ENCODE measurements around the gene TXN2.
"Not testable (repeated sequence)": the region's sequence is repeated elsewhere in the genome, so short reads cannot be mapped to it uniquely, and the experiment has no call there.

TXN2 gene

DNA sequence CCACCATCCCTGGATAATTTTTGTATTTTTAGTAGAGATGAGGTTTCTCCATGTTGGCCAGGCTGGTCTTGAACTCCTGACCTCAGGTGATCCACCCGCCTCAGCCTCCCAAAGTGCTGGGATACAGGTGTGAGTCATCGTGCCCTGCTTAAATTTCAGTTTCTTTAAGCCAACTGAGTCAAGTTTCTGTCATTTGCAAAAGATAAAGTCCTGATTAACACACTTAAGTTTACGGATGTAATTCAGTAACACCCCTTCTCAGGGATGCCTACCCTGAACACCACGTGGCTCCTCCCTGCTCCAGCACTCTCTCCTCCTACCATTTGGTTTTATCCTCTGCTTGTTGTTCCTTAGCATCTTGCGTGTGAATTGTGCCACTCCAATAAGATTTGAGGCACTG lies 57.0 kb downstream of the TXN2 start:
- H3K27me3 ChIP-seq (ENCODE audit: insufficient read depth, low read length); H2AFZ ChIP-seq (ENCODE audit: low read depth, low read length); H3K9me3 ChIP-seq (ENCODE audit: low read length); H3K4me3 ChIP-seq (ENCODE audit: low read length); H3K36me3 ChIP-seq (ENCODE audit: insufficient read depth, low read length): not testable (repeated sequence)
- peaks cover 10% of the 10 kb centered on the region for H3K4me1 ChIP-seq (ENCODE audit: insufficient read depth, low read length)

DNA sequence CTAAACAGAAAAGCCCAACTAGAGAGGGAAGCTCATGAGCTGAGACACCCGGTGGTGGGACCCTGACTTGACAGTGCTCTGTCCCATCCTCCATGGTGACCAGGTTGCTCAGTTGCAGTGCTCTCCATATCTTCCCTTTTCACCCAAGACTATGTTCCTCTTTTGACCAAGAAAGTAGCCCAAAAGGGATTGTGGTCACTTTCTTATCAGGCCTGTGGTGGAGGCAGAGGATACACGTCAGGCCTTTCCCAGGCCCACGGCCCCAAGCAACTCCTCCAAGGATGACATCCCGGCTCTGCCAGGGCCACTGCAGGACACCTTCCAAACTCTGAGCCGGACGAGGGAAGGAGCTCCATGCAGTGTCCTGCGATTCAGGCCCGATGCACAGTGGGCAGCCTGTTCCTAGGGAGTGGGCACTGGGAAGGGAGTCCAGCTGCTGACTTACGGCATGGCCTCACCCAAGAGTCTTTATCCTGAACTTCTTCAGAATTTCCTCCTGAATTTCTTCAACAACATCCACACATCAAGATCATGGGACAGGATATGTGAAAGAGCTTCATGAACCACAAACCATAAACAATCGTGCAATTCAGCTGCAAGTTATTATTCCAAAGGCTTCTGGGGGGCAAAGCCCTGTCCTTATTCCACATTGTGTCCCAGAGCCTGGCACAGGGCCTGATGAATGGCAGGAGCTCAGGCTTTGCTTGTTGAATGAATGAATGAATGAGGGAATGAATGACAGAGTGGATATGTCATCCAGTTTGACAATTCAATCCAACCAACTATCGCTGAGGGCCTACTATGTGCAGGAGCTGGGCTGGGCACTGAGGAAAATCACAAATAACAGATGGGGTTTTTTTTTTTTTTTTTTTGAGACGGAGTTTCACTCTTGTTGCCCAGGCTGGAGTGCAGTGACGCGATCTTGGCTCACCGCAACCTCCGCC lies 57.7 kb downstream of the TXN2 start:
- no peak overlapping the region for H3K4me3 ChIP-seq (ENCODE audit: low read length)
- H3K9me3 ChIP-seq (ENCODE audit: low read length), result no peaks in the 10 kb centered on the region
- H3K36me3 ChIP-seq (ENCODE audit: insufficient read depth, low read length), result no peaks in the 10 kb centered on the region
- peaks cover 17% of the 10 kb centered on the region for H3K4me1 ChIP-seq (ENCODE audit: insufficient read depth, low read length)
- H2AFZ ChIP-seq (ENCODE audit: low read depth, low read length), result no peak overlapping the region
- H3K27me3 ChIP-seq (ENCODE audit: insufficient read depth, low read length), result no peaks in the 10 kb centered on the region

DNA sequence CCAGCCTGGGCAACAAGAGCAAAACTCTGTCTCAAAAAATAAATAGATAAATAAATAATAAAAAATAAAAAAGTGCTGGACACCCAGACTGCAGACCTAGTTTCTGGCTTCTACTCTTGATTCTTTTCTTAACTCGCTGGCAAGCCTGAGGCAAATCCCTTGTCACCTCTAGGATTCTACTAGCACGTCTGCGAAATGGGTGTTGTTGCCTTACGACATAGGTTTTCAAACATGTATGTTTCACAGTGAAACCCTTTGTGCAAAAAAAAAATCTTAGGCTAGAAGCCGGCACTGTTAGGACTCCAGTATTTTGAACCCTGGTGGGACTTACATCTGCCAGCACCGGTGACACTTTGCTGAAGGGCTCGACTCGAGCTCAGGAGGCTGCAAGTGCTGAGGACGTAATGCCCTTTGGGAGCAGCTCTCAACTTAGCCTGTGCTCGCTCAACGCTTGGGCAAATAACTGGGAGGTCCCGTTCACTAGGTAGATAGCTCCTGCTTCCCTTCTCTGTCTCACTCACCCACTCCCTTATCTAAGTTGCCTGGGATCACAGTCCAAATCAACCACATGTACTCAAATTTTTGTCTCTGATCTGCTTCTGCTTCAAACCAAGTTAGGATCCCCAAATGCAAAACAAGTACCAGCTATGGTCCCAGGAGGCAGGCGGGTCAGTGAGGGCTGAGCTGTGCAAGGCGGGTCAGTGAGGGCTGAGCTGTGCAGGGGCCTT lies 59.0 kb downstream of the TXN2 start:
- Histone ChIP-seq H3K9me3 (ENCODE audit: low read length) (no peaks in the 10 kb centered on the region), H3K4me3 (ENCODE audit: low read length) (no peak overlapping the region), H3K4me1 (ENCODE audit: insufficient read depth, low read length) (peaks cover 19% of the 10 kb centered on the region), H2AFZ (ENCODE audit: low read depth, low read length) (no peak overlapping the region), H3K36me3 (ENCODE audit: insufficient read depth, low read length) (no peaks in the 10 kb centered on the region), H3K27me3 (ENCODE audit: insufficient read depth, low read length) (no peaks in the 10 kb centered on the region)

DNA sequence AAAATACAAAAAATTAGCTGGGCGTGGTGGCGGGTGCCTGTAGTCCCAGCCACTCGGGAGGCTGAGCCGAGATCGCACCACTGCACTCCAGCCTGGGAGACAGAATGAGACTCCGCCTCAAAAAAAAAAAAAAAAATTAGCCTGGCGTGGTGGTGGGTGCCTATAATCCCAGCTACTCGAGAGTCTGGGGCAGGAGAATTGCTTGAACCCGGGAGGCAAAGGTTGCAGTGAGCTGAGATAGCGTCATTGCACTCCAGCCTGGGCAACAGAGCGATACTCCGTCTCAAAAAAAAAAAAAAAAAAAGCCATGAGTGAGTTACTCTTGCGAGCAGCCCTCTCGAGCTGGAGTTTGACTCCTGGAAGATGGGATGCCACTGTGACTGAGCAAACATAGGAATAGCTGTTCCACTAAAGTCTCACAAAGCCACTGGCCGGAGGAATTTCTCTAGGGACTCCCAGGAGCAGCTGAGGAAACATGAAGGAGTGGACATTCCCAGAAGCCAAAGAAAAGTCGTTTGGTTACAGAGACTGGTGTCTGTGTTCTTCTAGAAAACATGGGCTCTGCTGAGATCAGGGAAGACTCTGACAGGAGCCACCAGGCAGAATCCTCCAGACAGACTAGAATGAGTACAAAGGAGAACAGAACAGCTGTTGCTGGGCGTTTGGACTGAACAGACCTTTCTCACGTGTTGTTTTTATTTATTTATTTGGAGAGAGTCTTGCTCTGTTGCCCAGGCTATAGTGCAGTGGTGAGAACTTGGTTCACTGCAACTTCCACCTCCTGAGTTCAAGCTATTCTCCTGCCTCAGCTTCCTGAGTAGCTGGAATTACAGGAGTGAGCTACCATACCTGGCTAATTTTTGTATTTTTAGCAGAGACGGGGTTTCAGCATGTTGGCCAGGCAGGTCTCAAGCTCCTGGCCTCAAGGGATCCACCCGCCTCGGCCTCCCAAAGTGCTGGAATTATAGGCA lies 61.2 kb downstream of the TXN2 start:
- Histone ChIP-seq H3K9me3 (ENCODE audit: low read length) (no peaks in the 10 kb centered on the region), H3K4me1 (ENCODE audit: insufficient read depth, low read length) (peaks cover 10% of the 10 kb centered on the region), H2AFZ (ENCODE audit: low read depth, low read length) (no peak overlapping the region), H3K4me3 (ENCODE audit: low read length) (no peak overlapping the region), H3K27me3 (ENCODE audit: insufficient read depth, low read length) (no peaks in the 10 kb centered on the region), H3K36me3 (ENCODE audit: insufficient read depth, low read length) (no peaks in the 10 kb centered on the region)

DNA sequence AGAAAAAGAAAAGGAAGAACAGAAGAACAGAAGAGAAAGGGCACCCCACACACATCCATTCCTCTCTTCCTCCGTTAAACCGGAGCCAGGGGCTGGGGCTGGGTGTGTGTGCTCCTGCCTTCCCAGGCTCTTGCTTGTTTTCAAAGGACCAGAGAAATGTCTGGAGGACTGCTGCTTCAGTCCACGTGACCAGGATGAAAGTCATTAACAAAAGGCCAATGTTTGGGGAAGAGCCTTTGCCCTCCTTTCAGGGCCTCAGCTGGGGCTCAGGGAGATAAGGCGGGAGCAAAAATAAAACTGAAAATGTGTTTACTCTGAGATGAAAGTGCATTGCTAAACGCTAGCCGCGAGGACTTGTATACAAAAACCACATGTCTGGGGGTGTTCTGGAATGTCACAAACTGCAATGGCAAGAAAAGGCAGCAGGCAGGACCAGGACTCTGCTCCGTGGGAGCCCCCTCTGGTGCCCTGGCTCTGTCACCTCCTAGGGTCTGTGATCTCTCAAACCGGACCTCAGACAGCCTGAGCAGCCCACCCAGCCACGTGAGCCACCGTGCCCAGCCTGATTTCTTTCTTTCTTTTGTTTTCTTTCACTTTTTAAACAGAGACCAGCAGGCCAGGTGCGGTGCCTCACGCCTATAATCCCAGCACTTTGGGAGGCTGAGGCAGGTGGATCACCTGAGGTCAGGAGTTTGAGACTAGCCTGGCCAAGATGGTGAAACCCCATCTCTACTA lies 62.1 kb downstream of the TXN2 start:
- peak overlapping the region; percentile 2 for H2AFZ ChIP-seq (ENCODE audit: low read depth, low read length)
- H3K36me3 ChIP-seq (ENCODE audit: insufficient read depth, low read length), result no peaks in the 10 kb centered on the region
- no peaks in the 10 kb centered on the region for H3K27me3 ChIP-seq (ENCODE audit: insufficient read depth, low read length)
- no peaks in the 10 kb centered on the region for H3K9me3 ChIP-seq (ENCODE audit: low read length)
- H3K4me3 ChIP-seq (ENCODE audit: low read length), result no peak overlapping the region
- H3K4me1 ChIP-seq (ENCODE audit: insufficient read depth, low read length), result peaks cover 10% of the 10 kb centered on the region

DNA sequence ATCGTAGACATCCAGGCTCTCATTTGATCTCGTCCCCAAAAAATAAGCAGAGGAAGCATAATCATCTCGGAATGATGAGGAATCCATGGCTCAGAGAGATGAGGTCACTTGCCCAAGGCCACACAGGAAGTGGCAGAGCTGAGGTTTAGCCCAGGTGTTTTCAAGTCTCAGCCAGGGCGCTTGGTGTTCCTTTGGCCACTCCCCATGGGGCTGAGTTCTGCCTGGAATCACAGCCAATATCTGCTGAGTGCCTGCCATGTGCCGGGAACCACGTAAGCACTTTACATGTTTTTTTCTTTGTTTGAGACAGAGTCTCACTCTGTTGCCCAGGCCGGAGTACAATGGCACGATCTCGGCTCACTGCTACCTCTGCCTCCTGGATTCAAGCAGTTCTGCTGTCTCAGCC lies 64.2 kb downstream of the TXN2 start:
- H3K4me1 ChIP-seq (ENCODE audit: insufficient read depth, low read length), result peaks cover 10% of the 10 kb centered on the region
- H3K9me3 ChIP-seq (ENCODE audit: low read length), result no peaks in the 10 kb centered on the region
- no peak overlapping the region for H3K4me3 ChIP-seq (ENCODE audit: low read length)
- H2AFZ ChIP-seq (ENCODE audit: low read depth, low read length), result no peak overlapping the region
- H3K36me3 ChIP-seq (ENCODE audit: insufficient read depth, low read length), result no peaks in the 10 kb centered on the region
- H3K27me3 ChIP-seq (ENCODE audit: insufficient read depth, low read length), result no peaks in the 10 kb centered on the region

Measured in neuron (in vitro differentiated cells).